GM19455 (cell line): ENCODE measurements around the gene TBC1D22A.

Source experiments
- ATAC-seq: cut with Tn5 transposase; IDR thresholded peaks from one replicate; pipeline ENCODE4 v1.9.1; 2021; ENCODE audit not compliant: unreplicated experiment

TBC1D22A gene

DNA sequence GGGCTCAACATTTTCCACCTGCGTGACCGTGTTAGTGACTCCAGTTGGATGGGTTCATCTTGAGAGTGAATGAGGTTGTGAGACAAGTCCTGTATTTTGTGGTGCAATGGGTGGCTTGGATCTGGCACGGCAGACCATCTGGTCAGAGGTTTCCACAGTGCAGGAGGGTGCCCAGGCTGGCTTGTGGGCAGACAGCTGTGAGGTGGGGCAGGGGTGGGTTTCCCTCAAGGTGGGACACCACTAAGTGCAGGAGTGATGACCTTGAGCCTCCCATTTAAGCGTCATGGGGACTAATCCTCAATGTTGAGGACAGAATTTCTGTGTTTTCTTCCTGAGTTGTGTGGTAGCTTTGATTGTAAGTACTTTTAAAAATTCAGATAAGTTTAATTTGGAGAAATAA is 220.6 kb downstream of the TBC1D22A start:
- ATAC-seq = no peak

DNA sequence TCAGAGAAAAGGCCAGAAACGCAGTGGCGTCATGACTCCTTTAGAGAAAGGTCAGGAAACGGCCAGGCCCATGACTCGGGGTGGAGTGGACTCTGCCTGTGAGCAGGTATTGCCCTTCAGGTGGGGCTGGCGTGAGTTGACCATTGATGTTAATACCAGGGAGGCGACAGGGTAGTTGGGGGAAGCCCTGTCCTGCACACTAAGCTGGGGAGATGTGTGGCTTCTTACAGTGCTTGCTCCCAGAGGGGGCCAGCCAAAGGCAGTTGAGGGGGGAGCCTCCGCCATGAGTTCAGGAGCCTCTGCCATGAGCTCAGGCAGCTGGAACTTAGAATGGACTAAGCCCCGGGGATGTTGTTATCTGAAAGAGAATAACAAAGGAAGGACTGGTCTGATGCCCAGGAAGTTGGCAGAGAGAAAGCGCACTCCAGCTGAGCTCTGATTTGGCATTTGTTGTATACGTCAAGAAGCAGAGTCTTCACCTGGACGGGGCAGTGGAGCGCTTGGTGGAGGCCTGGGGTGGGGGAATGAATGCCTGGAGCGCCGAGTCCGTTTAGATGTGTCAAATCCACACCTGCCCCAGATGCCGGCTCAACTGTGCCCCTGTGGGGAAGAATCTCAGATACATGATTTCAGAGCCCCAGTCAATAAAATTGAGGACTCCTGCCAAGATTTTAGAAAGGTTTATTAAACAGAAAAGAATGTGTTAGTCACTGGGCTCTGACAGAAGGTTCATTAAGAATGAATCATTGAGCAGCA is 222.5 kb downstream of the TBC1D22A start:
- ATAC-seq = no peak

DNA sequence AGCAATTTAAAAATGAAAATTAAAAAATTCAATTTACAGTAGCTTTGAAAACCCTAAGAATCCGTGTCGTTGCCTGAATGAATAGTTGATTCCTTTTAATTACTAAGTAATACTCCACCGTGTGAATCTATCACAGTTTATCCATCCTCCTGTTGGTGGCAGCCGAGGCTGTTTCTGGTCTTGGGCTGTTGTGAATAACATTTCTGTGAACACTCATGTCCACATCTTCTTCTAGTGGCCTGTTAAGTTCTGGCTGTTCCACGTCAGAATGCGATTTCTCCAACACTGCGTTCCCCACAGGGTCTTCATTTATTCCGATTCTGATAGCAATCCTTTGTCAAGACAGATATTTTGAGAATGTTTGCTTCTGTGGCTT is 223.0 kb downstream of the TBC1D22A start:
- no peak for ATAC-seq

GRCh38 chr22:46986788-46987187 is 224.3 kb downstream of the TBC1D22A start:
- no peak for ATAC-seq

GRCh38 chr22:46990937-46991550 is 228.6 kb downstream of the TBC1D22A start:
- ATAC-seq = no peak

DNA sequence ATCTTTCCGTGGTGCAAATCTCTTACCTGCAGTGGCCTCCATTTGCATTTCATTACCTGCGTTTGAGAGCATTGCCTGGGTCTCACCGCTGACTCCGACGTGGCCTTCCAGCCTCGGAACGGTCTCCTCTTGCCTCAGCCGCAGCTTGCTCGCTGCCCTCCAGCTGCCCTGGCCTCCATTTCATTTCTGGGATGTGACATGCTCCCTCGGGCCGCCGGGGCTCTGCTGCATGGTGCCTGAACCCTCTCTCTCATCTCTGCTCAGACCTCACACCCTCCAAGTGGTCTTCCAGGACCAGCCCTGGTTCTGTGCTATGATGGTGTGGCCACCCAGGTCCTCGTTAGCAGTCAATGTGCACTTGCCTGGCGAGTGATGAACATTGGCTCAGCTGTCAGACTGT is 229.2 kb downstream of the TBC1D22A start:
- ATAC-seq = no peak

GRCh38 chr22:46992121-46992731 is 229.8 kb downstream of the TBC1D22A start:
- no peak for ATAC-seq

- no peak for ATAC-seq
Measured at GRCh38 chr22:46993633-46994032, 231.2 kb downstream of the TBC1D22A start.

GRCh38 chr22:46994265-46994664 is 231.8 kb downstream of the TBC1D22A start:
- no peak for ATAC-seq

GRCh38 chr22:46994983-46995382 is 232.5 kb downstream of the TBC1D22A start:
- ATAC-seq = no peak

- ATAC-seq = no peak
Measured at GRCh38 chr22:46995501-46996360, 233.3 kb downstream of the TBC1D22A start.

DNA sequence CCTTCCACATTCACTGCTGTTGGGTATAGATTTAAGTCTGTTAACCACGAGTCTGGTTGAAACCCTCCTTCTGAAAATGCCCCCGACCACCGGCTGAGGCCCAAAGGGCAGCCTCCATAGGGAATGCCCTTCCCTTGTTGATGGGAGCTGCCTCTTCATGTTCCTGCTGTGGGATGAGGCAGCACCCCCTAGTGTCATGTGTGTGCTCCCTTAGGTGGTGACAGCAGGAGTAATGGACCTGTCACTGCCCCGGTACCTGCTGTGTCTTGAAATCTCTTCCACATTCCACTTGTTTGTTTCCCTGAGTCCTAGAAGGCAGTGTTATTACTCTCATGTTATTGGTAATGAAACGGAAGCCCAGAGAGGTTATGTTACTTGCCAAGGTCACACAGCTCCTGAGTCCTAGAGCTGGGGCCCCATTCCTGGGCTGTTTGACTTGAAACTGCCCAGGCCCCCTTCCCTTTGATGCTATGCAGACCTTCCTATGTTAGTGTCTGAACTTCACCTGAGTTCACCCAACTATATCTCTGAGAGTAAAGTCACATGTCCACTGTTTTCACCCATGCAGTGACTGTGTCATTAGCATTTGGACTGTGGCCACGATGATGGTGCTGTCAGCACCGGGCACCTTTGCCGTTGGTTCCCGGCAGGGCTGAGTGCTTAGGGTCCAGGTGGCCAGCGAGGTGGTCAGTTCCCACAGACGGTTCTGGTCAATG is 234.3 kb downstream of the TBC1D22A start:
- no peak for ATAC-seq

DNA sequence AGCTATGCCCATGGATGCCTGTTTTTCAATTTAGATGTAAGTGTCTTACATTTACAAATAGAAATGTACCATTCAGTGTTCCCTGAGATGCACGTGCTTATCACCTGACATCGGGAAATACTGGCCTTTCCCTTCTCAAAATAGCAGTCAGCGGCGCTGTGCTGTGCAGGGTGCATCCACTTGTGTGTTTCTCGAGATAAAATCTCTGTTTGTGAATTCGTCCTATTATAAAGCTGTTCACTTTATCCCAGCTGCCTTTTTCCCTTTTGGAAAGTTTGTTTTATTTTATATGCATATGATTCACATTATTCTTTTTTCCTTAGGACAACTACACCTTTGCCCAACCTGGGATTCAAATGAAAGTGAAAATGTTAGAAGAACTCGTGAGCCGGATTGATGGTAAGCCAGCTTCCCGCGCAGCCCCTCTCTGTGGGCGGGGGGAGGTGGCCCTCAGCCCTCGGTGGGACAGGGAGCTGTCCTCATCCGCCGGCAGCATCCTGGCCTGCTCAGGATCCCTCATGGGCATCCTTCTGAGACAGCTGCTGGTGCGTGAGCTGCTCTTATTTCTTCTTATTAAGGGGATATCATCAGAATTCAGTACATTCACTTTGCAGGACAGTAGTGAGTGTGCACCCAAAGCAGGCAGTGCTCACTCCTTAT is 235.0 kb downstream of the TBC1D22A start:
- no peak for ATAC-seq

DNA sequence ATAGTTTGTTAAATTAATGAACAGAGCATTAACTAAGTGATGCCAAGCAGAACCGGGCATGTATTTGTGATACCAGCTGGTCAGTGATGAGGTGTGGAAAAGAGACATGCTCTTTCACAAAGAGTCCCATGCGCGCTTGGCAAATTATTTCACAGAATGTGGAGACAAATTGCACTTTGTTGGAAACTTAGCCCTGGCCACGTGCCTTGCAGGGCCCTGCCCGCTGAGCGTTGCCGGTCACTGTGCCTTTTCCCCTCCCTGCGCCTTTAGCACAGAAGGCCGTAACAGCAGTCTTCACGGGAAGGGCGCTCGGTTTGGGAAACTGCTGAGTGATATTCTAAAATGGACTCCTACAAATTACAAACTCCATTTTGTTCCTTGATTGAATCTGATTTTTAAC is 235.9 kb downstream of the TBC1D22A start:
- ATAC-seq = no peak

DNA sequence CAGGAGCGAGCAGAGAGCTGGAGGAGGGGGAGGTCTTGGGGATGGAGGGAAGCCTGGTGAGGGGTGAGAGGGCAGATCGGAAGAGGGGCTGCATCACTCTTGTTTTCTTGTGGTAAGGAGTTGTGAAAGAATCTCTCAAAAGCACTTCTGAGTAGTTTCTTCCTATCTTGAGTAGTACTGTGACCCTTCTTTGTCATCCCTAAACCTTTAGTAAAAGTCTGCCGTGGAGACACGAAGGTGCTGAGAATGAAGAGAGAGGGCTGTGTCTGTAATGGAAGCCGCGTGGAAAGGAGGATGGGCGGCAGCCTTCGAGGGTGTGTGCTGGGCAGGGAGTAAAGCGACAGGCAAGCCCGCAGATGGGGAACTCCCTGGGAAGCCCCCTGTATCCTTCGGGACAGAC is 237.8 kb downstream of the TBC1D22A start:
- ATAC-seq = no peak

GRCh38 chr22:47000888-47001287 is 238.4 kb downstream of the TBC1D22A start:
- no peak for ATAC-seq

GRCh38 chr22:47001288-47001687 is 238.8 kb downstream of the TBC1D22A start:
- ATAC-seq = no peak

- no peak for ATAC-seq
Measured at GRCh38 chr22:47002692-47003091, 240.2 kb downstream of the TBC1D22A start.

GRCh38 chr22:47005506-47006408 is 243.3 kb downstream of the TBC1D22A start:
- ATAC-seq = no peak
